HEK293 (cell line): ENCODE data around the gene CCSER1.
A peak's percentile ranks its signal among the peaks of the same experiment; 100 is the strongest.

Source experiments
- CTCF ChIA-PET: fragments of 350-600 bp; formaldehyde crosslinking; extraction: SDS; loops from one replicate; lab custom pipeline; 2021; ENCODE audit warnings: antibody characterized with exemption; lab: Yijun Ruan, JAX
- POLR2A ChIA-PET: fragments of 300-600 bp; formaldehyde crosslinking; extraction: SDS; loops from one replicate; lab custom pipeline; 2020; ENCODE audit warnings: antibody characterized with exemption, inconsistent platforms; lab: Yijun Ruan, JAX
- H3K27ac ChIP-seq: fragments of 200-500 bp; sonication (Bioruptor generic); 2 replicates; pipeline ENCODE4 v1.5.1; 2014; ENCODE audit warnings: low read depth, low read length, control low read depth, inconsistent platforms; ENCODE audit errors: extremely low read depth
- H3K36me3 ChIP-seq, 2 experiments: fragments of 200-500 bp in 1 of 2; sonication (Bioruptor generic) in 1 of 2; 1 replicate in 1 of 2; 2 replicates in 1 of 2; pipeline ENCODE4 v1.5.1; 2014 to 2017; ENCODE audit warnings: inconsistent platforms in 2 of 2, low read length in 2 of 2; ENCODE audit not compliant: control insufficient read depth in 2 of 2, insufficient read depth in 1 of 2
- H3K4me1 ChIP-seq: fragments of 200-500 bp; sonication (Bioruptor generic); 2 replicates; pipeline ENCODE4 v1.5.1; 2014; ENCODE audit warnings: mild to moderate bottlenecking, low read length, inconsistent platforms; ENCODE audit not compliant: control insufficient read depth, insufficient read depth
- H3K4me3 ChIP-seq: 2 replicates; pipeline ENCODE4 v1.5.1; 2011; ENCODE audit warnings: low read depth, mild to moderate bottlenecking, control low read depth, low read length, moderate library complexity
- H3K9me3 ChIP-seq: fragments of 200-500 bp; sonication (Bioruptor generic); 2 replicates; pipeline ENCODE4 v1.5.1; 2014; ENCODE audit warnings: low read depth, low read length, inconsistent platforms; ENCODE audit not compliant: control insufficient read depth, insufficient read depth
- GFI1B ChIP-seq: fragments of 450-650 bp; formaldehyde crosslinking; IDR thresholded peaks from 2 replicates; pipeline ENCODE4 v1.5.1; 2016; ENCODE audit warnings: missing biosample characterization, missing genetic modification characterization
- IKZF3 ChIP-seq: fragments of 450-650 bp; IDR thresholded peaks from 2 replicates; pipeline ENCODE4 v1.5.0; 2018; ENCODE audit warnings: missing biosample characterization, mild to moderate bottlenecking, missing genetic modification characterization, moderate library complexity
- PATZ1 ChIP-seq: fragments of 450-650 bp; formaldehyde crosslinking; IDR thresholded peaks from 2 replicates; pipeline ENCODE4 v1.5.1; 2016; ENCODE audit warnings: missing biosample characterization, missing genetic modification characterization
- PRDM1 ChIP-seq: fragments of 450-650 bp; formaldehyde crosslinking; IDR thresholded peaks from 2 replicates; pipeline ENCODE4; 2016; ENCODE audit warnings: missing biosample characterization, missing genetic modification characterization
- REST ChIP-seq: fragments of 450-650 bp; formaldehyde crosslinking; IDR thresholded peaks from 2 replicates; pipeline ENCODE4 v1.5.1; 2016; ENCODE audit warnings: missing biosample characterization, missing genetic modification characterization
- SP2 ChIP-seq: fragments of 450-650 bp; formaldehyde crosslinking; IDR thresholded peaks from 2 replicates; pipeline ENCODE4 v1.5.1; 2016; ENCODE audit warnings: missing biosample characterization, missing genetic modification characterization
- ZBTB1 ChIP-seq: fragments of 450-650 bp; formaldehyde crosslinking; IDR thresholded peaks from 2 replicates; pipeline ENCODE4 v1.5.1; 2016; ENCODE audit warnings: missing biosample characterization, missing genetic modification characterization
- ZBTB17 ChIP-seq: fragments of 450-650 bp; formaldehyde crosslinking; IDR thresholded peaks from 2 replicates; pipeline ENCODE4 v1.5.1; 2016; ENCODE audit warnings: missing biosample characterization, missing genetic modification characterization
- ZBTB44 ChIP-seq: fragments of 450-650 bp; IDR thresholded peaks from 2 replicates; pipeline ENCODE4 v1.5.1; 2018; ENCODE audit warnings: missing biosample characterization, mild to moderate bottlenecking, missing genetic modification characterization
- ZFHX2 ChIP-seq: fragments of 450-650 bp; formaldehyde crosslinking; conservative IDR thresholded peaks from 2 replicates; pipeline ENCODE4 v1.5.1; 2016; ENCODE audit warnings: missing biosample characterization, missing genetic modification characterization
- ZNF155 ChIP-seq: fragments of 450-650 bp; formaldehyde crosslinking; IDR thresholded peaks from 2 replicates; pipeline ENCODE4 v1.5.1; 2016; ENCODE audit warnings: missing biosample characterization, missing genetic modification characterization
- ZNF2 ChIP-seq: fragments of 450-650 bp; formaldehyde crosslinking; IDR thresholded peaks from 2 replicates; pipeline ENCODE4 v1.5.1; 2016; ENCODE audit warnings: missing biosample characterization, missing genetic modification characterization
- ZNF280C ChIP-seq: fragments of 450-650 bp; formaldehyde crosslinking; IDR thresholded peaks from 2 replicates; pipeline ENCODE4 v1.5.1; 2016; ENCODE audit warnings: missing biosample characterization, missing genetic modification characterization
- ZNF335 ChIP-seq: fragments of 450-650 bp; formaldehyde crosslinking; conservative IDR thresholded peaks from 2 replicates; pipeline ENCODE4 v1.5.1; 2016; ENCODE audit warnings: missing biosample characterization, missing genetic modification characterization
- ZNF350 ChIP-seq: fragments of 450-650 bp; formaldehyde crosslinking; IDR thresholded peaks from 2 replicates; pipeline ENCODE4 v1.5.0; 2017; ENCODE audit warnings: missing biosample characterization, mild to moderate bottlenecking, missing genetic modification characterization
- ZNF585B ChIP-seq: fragments of 450-650 bp; formaldehyde crosslinking; IDR thresholded peaks from 2 replicates; pipeline ENCODE4 v1.5.1; 2016; ENCODE audit warnings: missing biosample characterization, missing genetic modification characterization
- ZNF596 ChIP-seq: fragments of 450-650 bp; IDR thresholded peaks from 2 replicates; pipeline ENCODE4 v1.5.0; 2018; ENCODE audit warnings: missing biosample characterization, mild to moderate bottlenecking, missing genetic modification characterization, moderate library complexity
- ZNF664 ChIP-seq: fragments of 450-650 bp; formaldehyde crosslinking; IDR thresholded peaks from 2 replicates; pipeline ENCODE4 v1.5.1; 2016; ENCODE audit warnings: missing biosample characterization, missing genetic modification characterization
- ZNF677 ChIP-seq: fragments of 450-650 bp; IDR thresholded peaks from 2 replicates; pipeline ENCODE4 v1.5.0; 2018; ENCODE audit warnings: missing biosample characterization, mild to moderate bottlenecking, missing genetic modification characterization, moderate library complexity

Gene CCSER1

GRCh38 chr4:90080116-90080515 lies 47.1 kb upstream of the CCSER1 start:
- POLR2A ChIA-PET: no interaction called here
- Histone ChIP-seq H3K36me3 (no peaks in the 10 kb centered on the region), H3K27ac (no peak overlapping the region), H3K4me3 (no peak overlapping the region), H3K9me3 (no peaks in the 10 kb centered on the region), H3K4me1 (no peaks in the 10 kb centered on the region)
- no peak for TF ChIP-seq PRDM1
- no peak for TF ChIP-seq IKZF3
- 0 out of 2 replicates have a peak, but pooled peaks have one; percentile 21 for TF ChIP-seq ZNF585B (tag by site-specific recombination)
- no peak for TF ChIP-seq ZNF2 (tag by site-specific recombination)
- no peak for TF ChIP-seq GFI1B
- TF ChIP-seq ZFHX2 (tag by site-specific recombination): no peak
- TF ChIP-seq ZBTB44: 0 out of 2 replicates have a peak, but pooled peaks have one; percentile 34
- CTCF ChIA-PET: no interaction called here

GRCh38 chr4:90081432-90082144 lies 45.6 kb upstream of the CCSER1 start:
- no peaks in the 10 kb centered on the region for H3K36me3 ChIP-seq
- POLR2A ChIA-PET: no interaction called here
- H3K9me3 ChIP-seq: no peaks in the 10 kb centered on the region
- CTCF ChIA-PET: no interaction called here
- no peaks in the 10 kb centered on the region for H3K4me1 ChIP-seq
- no peak overlapping the region for H3K4me3 ChIP-seq
- TF ChIP-seq ZNF350 (tag by site-specific recombination) (no peak), PATZ1 (no peak), ZNF677 (tag by site-specific recombination) (no peak), ZNF596 (no peak), ZBTB1 (tag by site-specific recombination) (no peak)
- no peak overlapping the region for H3K27ac ChIP-seq

GRCh38 chr4:90082449-90082848 lies 44.7 kb upstream of the CCSER1 start:
- no peak overlapping the region for H3K27ac ChIP-seq
- no peaks in the 10 kb centered on the region for H3K36me3 ChIP-seq
- H3K4me3 ChIP-seq: no peak overlapping the region
- H3K9me3 ChIP-seq: no peaks in the 10 kb centered on the region
- TF ChIP-seq ZNF350 (tag by site-specific recombination): no peak
- no peak for TF ChIP-seq ZBTB17 (tag by site-specific recombination)
- TF ChIP-seq ZNF155 (tag by site-specific recombination): no peak
- TF ChIP-seq ZNF280C (tag by site-specific recombination): no peak
- TF ChIP-seq ZNF335 (tag by site-specific recombination): no peak
- no peak for TF ChIP-seq ZNF664 (tag by site-specific recombination)
- no peak for TF ChIP-seq SP2
- no peak for TF ChIP-seq REST
- H3K4me1 ChIP-seq: no peaks in the 10 kb centered on the region
- POLR2A ChIA-PET: interaction anchor here (0.7 kb wide), 1 partner anchor 176 kb away, joined by 3 read pairs; no protein-coding TSS in a partner anchor
- CTCF ChIA-PET: no interaction called here
